Frontal cortex (tissue), 4 donors: ENCODE measurements around the gene BRICD5. TPM values are rescaled to one million over a fixed set of nuclear protein-coding genes. Genes with fewer than 3 reads are reported as not detected.
"Not testable (repeated sequence)": the region's sequence is repeated elsewhere in the genome, so short reads cannot be mapped to it uniquely, and the experiment has no call there.

ENCODE experiments used
- DNase-seq, 2 donors: peaks; one replicate each; pipeline ENCODE4 v3.0.0; 2012; ENCODE audit warnings: low spot score in 2 of 2
- FAIRE-seq: peaks from 2 replicates; lab custom pipeline; 2012; peaks lifted over from hg19 to GRCh38; lab: Jason Lieb, UNC
- total RNA-seq: library from RNA; depleted of rRNA; stranded (reverse); fragments of >200 nt; gene quantifications from one replicate; pipeline ENCODE4 v1.2.3, GENCODE V29; 2014
- donor health status: control.
- donor health status: control.
- donor health status: control.

Gene BRICD5
- total RNA-seq, 1 donor from 2014 or later = 4.5 TPM

- FAIRE-seq (no peak), DNase-seq (no peak)
Measured at GRCh38 chr16:2204416-2205103, 6.1 kb downstream of the BRICD5 start.

GRCh38 chr16:2203119-2203688 is 7.5 kb downstream of the BRICD5 start:
- not testable (repeated sequence) for DNase-seq, FAIRE-seq

- FAIRE-seq (no peak), DNase-seq (no peak)
Measured at GRCh38 chr16:2200313-2200712, 10.3 kb downstream of the BRICD5 start.

GRCh38 chr16:2199621-2200139 is 11.0 kb downstream of the BRICD5 start:
- no peak for FAIRE-seq

GRCh38 chr16:2199095-2199494 is 11.6 kb downstream of the BRICD5 start:
- FAIRE-seq = no peak
- no peak for DNase-seq

More at GRCh38 chr16:2199621-2200139, 11.0 kb downstream of the BRICD5 start:
- DNase-seq = no peak

- DNase-seq (no peak), FAIRE-seq (no peak)
Measured at GRCh38 chr16:2198283-2198682, 12.4 kb downstream of the BRICD5 start.

- no peak for FAIRE-seq
- DNase-seq = no peak
Measured at GRCh38 chr16:2197765-2198164, 12.9 kb downstream of the BRICD5 start.

- FAIRE-seq (no peak), DNase-seq (no peak)
Measured at GRCh38 chr16:2196981-2197511, 13.6 kb downstream of the BRICD5 start.

GRCh38 chr16:2196162-2196980 is 14.3 kb downstream of the BRICD5 start, which contains the start of gene CASKIN1:
Gene CASKIN1 (minus strand): TSS chr16:2196605. CDS start chr16:2196432, 173 bp downstream.
- DNase-seq (peak; percentile 68 to 76), FAIRE-seq (no peak)

- FAIRE-seq (no peak), DNase-seq (no peak)
Measured at GRCh38 chr16:2195322-2196161, 15.1 kb downstream of the BRICD5 start.

- DNase-seq = no peak
Measured at GRCh38 chr16:2194852-2195321, 15.8 kb downstream of the BRICD5 start.

GRCh38 chr16:2194166-2194834 is 16.4 kb downstream of the BRICD5 start:
- FAIRE-seq = no peak
- no peak for DNase-seq

More at GRCh38 chr16:2194852-2195321, 15.8 kb downstream of the BRICD5 start:
- no peak for FAIRE-seq

- DNase-seq (no peak), FAIRE-seq (no peak)
Measured at GRCh38 chr16:2191446-2191706, 19.3 kb downstream of the BRICD5 start.

- FAIRE-seq (no peak), DNase-seq (peak; percentile 67 to 71)
Measured at GRCh38 chr16:2190659-2191445, 19.8 kb downstream of the BRICD5 start.

GRCh38 chr16:2190002-2190658 is 20.5 kb downstream of the BRICD5 start:
- DNase-seq = no peak
- FAIRE-seq = no peak

- FAIRE-seq (no peak), DNase-seq (no peak)
Measured at GRCh38 chr16:2189252-2189893, 21.3 kb downstream of the BRICD5 start.

GRCh38 chr16:2188395-2188794 is 22.3 kb downstream of the BRICD5 start:
- DNase-seq (no peak), FAIRE-seq (no peak)
